22Rv1 (cell line): ENCODE measurements around the gene ASTN2.

Source experiments
- ZFX ChIP-seq: fragments of 450-650 bp; IDR thresholded peaks from 2 replicates; pipeline ENCODE4 v1.6.1; 2017; ENCODE audit warnings: antibody characterized with exemption, borderline replicate concordance
- TF ChIP-seq, protein P1 (sequence below): fragments of 450-650 bp; IDR thresholded peaks from 2 replicates; pipeline ENCODE4 v1.5.1; 2017; ENCODE audit warnings: mild to moderate bottlenecking

DNA sequence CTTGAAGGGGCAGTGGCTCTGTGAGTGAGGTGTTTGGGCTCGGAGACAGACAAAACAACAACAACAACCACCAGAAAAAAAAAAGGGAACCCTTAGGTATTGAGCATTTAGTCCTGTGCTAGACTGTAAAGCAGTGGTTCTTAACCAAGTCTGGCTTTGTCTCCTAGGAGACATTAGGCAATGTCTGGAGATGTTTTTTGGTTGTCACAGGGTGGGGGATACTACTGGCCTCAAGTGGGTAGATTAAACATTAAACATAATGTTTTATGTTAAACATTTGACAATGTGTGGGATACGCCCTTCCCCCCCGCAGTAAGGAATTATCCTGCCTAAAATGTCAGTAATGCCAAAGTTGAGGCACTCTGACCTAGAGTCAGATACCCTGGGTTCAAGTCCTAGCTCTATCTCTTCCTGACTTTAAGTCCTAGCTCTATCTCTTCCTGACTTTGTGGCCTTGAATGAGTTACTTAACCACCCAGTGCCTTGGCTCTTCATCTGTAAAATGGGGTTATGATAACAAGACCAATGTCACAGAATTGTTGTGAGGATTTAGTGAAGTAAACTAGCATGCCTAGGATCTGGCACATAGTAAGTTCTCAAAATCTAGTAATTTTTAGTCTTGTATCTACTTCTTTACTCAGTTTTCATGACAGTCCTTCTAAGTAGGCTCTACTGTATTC is 725.9 kb downstream of the ASTN2 start:
- TF ChIP-seq, protein P1, sequence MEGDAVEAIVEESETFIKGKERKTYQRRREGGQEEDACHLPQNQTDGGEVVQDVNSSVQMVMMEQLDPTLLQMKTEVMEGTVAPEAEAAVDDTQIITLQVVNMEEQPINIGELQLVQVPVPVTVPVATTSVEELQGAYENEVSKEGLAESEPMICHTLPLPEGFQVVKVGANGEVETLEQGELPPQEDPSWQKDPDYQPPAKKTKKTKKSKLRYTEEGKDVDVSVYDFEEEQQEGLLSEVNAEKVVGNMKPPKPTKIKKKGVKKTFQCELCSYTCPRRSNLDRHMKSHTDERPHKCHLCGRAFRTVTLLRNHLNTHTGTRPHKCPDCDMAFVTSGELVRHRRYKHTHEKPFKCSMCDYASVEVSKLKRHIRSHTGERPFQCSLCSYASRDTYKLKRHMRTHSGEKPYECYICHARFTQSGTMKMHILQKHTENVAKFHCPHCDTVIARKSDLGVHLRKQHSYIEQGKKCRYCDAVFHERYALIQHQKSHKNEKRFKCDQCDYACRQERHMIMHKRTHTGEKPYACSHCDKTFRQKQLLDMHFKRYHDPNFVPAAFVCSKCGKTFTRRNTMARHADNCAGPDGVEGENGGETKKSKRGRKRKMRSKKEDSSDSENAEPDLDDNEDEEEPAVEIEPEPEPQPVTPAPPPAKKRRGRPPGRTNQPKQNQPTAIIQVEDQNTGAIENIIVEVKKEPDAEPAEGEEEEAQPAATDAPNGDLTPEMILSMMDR, result no peak
- TF ChIP-seq ZFX, result no peak
